ENCODE data around the gene DNAJC13.

DNAJC13 gene

DNA sequence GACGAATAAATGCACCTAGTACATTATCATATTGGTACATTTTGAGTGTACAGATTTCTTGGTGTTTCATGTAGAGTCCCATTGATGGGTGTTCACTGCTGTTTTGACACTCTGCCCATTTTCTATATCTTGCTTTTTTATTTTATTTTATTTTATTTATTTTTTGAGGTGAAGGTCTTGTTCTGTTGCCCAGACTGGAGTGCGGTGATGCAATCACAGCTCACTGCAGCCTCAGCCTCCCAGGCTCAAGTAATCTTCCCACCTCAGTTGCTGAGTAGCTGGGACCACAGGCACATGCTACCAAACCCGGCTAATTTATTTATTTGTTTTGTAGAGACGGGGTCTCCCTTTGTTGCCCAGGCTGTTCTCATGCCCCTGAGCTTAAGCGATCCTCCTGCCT is 44.2 kb downstream of the DNAJC13 start:
- no peaks in the 10 kb centered on the region for H3K27me3 ChIP-seq (ENCODE audit: insufficient read depth, low read length, poor library complexity)
- H3K9me3 ChIP-seq (ENCODE audit: insufficient read depth, low read length, severe bottlenecking): no peaks in the 10 kb centered on the region
- no peaks in the 10 kb centered on the region for H4K20me1 ChIP-seq (ENCODE audit: insufficient read depth, low read length)
- TF ChIP-seq EZH2 (IDR thresholded peaks at IDR 0.05; ENCODE audit: borderline replicate concordance, low read depth, low read length, severe bottlenecking): no peak
- TF ChIP-seq, protein P1, sequence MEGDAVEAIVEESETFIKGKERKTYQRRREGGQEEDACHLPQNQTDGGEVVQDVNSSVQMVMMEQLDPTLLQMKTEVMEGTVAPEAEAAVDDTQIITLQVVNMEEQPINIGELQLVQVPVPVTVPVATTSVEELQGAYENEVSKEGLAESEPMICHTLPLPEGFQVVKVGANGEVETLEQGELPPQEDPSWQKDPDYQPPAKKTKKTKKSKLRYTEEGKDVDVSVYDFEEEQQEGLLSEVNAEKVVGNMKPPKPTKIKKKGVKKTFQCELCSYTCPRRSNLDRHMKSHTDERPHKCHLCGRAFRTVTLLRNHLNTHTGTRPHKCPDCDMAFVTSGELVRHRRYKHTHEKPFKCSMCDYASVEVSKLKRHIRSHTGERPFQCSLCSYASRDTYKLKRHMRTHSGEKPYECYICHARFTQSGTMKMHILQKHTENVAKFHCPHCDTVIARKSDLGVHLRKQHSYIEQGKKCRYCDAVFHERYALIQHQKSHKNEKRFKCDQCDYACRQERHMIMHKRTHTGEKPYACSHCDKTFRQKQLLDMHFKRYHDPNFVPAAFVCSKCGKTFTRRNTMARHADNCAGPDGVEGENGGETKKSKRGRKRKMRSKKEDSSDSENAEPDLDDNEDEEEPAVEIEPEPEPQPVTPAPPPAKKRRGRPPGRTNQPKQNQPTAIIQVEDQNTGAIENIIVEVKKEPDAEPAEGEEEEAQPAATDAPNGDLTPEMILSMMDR (IDR thresholded peaks at IDR 0.05; ENCODE audit: borderline replicate concordance, extremely low read depth, low read length, poor library complexity, severe bottlenecking): no peak
- H3K79me2 ChIP-seq (ENCODE audit: insufficient read depth, low read length): no peaks in the 10 kb centered on the region
- H3K27ac ChIP-seq (ENCODE audit: low read length): no peak overlapping the region
- peaks cover 81% of the 10 kb centered on the region for H3K36me3 ChIP-seq (ENCODE audit: insufficient read depth, low read length)
- no peaks in the 10 kb centered on the region for H3K4me1 ChIP-seq (ENCODE audit: insufficient read depth, low read length)
- no peak overlapping the region for H3K4me3 ChIP-seq (ENCODE audit: low read depth in 1 of 2, low read length in 2 of 2)
- H2AFZ ChIP-seq (ENCODE audit: low read depth, low read length): no peak overlapping the region
- ATAC-seq (ENCODE audit: insufficient read depth, low read depth): no peak
- no peak overlapping the region for H3K4me2 ChIP-seq (ENCODE audit: insufficient read depth, low read length)
- DNase-seq: no peak
- no peak overlapping the region for H3K9ac ChIP-seq (ENCODE audit: low read depth, low read length)

DNA sequence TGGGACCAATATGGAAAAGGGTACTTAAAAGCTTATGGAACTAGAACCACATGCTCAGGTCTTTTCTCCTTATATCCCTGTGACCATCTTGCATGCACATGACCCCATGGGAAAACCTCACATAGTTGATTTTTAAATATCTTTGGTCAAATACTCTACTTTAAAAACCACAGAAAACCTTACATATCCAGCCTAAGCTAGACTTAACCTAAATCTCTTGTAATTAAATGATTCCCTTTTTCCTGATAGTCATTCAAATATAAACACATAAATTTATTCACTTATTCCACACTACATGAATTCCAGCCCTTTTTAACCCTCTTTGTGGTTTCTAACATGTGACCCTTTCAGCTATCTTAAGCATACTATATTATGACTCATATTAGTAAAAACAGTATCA is 46.8 kb downstream of the DNAJC13 start:
- Histone ChIP-seq H3K9ac (ENCODE audit: low read depth, low read length) (no peak overlapping the region), H2AFZ (ENCODE audit: low read depth, low read length) (no peak overlapping the region), H3K9me3 (ENCODE audit: insufficient read depth, low read length, severe bottlenecking) (no peaks in the 10 kb centered on the region), H3K79me2 (ENCODE audit: insufficient read depth, low read length) (no peaks in the 10 kb centered on the region), H3K4me1 (ENCODE audit: insufficient read depth, low read length) (no peaks in the 10 kb centered on the region), H3K27ac (ENCODE audit: low read length) (no peak overlapping the region), H4K20me1 (ENCODE audit: insufficient read depth, low read length) (no peaks in the 10 kb centered on the region), H3K36me3 (ENCODE audit: insufficient read depth, low read length) (peaks cover 80% of the 10 kb centered on the region), H3K27me3 (ENCODE audit: insufficient read depth, low read length, poor library complexity) (no peaks in the 10 kb centered on the region), H3K4me2 (ENCODE audit: insufficient read depth, low read length) (no peak overlapping the region), H3K4me3 (ENCODE audit: low read depth in 1 of 2, low read length in 2 of 2) (no peak overlapping the region)
- no peak for TF ChIP-seq EZH2 (IDR thresholded peaks at IDR 0.05; ENCODE audit: borderline replicate concordance, low read depth, low read length, severe bottlenecking)
- TF ChIP-seq, protein P1 (IDR thresholded peaks at IDR 0.05; ENCODE audit: borderline replicate concordance, extremely low read depth, low read length, poor library complexity, severe bottlenecking): no peak
- no peak for ATAC-seq (ENCODE audit: insufficient read depth, low read depth)
- DNase-seq: no peak

DNA sequence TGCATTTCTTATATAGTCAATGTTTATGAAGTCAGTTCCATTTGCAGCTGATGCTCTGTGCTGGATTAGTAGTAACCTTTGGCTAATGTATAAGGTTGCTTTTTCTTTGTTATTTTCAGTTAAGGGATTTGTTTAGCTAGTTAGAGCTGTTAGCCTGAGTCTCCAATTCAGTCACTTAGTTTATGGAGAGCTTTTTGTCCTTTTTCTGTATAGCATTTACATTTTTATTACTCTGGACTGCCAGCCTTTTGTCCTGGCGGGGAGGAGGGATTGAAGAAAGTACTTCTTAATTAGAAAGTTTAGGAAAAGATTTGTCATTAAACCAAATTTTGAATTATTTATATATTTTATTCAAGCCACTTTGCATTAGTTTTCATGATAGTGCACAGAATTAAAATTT is 52.0 kb downstream of the DNAJC13 start:
- no peaks in the 10 kb centered on the region for H3K4me1 ChIP-seq (ENCODE audit: insufficient read depth, low read length)
- no peak overlapping the region for H3K4me2 ChIP-seq (ENCODE audit: insufficient read depth, low read length)
- no peaks in the 10 kb centered on the region for H4K20me1 ChIP-seq (ENCODE audit: insufficient read depth, low read length)
- no peak overlapping the region for H3K9ac ChIP-seq (ENCODE audit: low read depth, low read length)
- no peak overlapping the region for H2AFZ ChIP-seq (ENCODE audit: low read depth, low read length)
- no peak for TF ChIP-seq EZH2 (IDR thresholded peaks at IDR 0.05; ENCODE audit: borderline replicate concordance, low read depth, low read length, severe bottlenecking)
- TF ChIP-seq, protein P1 (IDR thresholded peaks at IDR 0.05; ENCODE audit: borderline replicate concordance, extremely low read depth, low read length, poor library complexity, severe bottlenecking): no peak
- no peaks in the 10 kb centered on the region for H3K79me2 ChIP-seq (ENCODE audit: insufficient read depth, low read length)
- no peak for ATAC-seq (ENCODE audit: insufficient read depth, low read depth)
- no peaks in the 10 kb centered on the region for H3K27me3 ChIP-seq (ENCODE audit: insufficient read depth, low read length, poor library complexity)
- H3K36me3 ChIP-seq (ENCODE audit: insufficient read depth, low read length): peaks cover 43% of the 10 kb centered on the region
- no peaks in the 10 kb centered on the region for H3K9me3 ChIP-seq (ENCODE audit: insufficient read depth, low read length, severe bottlenecking)
- H3K27ac ChIP-seq (ENCODE audit: low read length): no peak overlapping the region
- no peak overlapping the region for H3K4me3 ChIP-seq (ENCODE audit: low read depth in 1 of 2, low read length in 2 of 2)
- no peak for DNase-seq

DNA sequence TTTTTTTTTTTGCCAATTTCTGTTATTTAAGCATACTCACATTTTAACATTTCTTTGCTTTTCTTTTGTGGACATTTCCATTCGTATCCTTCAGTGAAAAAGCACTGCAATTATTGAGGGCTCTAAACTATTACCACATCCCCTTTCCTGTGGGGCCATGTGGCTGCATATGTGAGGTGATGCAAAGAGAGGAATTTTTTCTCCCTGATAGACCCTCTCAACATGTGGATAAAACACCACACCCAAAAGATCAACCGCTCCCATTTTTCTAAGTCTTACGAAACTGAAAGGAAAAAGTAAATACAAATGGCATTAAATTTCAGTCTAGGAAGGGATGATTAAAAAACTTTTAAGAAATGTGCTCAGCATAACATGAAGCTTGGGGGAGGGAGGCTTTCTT is 68.8 kb downstream of the DNAJC13 start:
- Histone ChIP-seq H3K27ac (ENCODE audit: low read length) (no peak overlapping the region), H3K4me3 (ENCODE audit: low read depth in 1 of 2, low read length in 2 of 2) (no peak overlapping the region), H3K27me3 (ENCODE audit: insufficient read depth, low read length, poor library complexity) (no peaks in the 10 kb centered on the region), H3K4me2 (ENCODE audit: insufficient read depth, low read length) (no peak overlapping the region), H3K9me3 (ENCODE audit: insufficient read depth, low read length, severe bottlenecking) (no peaks in the 10 kb centered on the region), H3K4me1 (ENCODE audit: insufficient read depth, low read length) (no peaks in the 10 kb centered on the region), H2AFZ (ENCODE audit: low read depth, low read length) (no peak overlapping the region), H3K9ac (ENCODE audit: low read depth, low read length) (no peak overlapping the region), H3K36me3 (ENCODE audit: insufficient read depth, low read length) (peaks cover 53% of the 10 kb centered on the region), H3K79me2 (ENCODE audit: insufficient read depth, low read length) (no peaks in the 10 kb centered on the region), H4K20me1 (ENCODE audit: insufficient read depth, low read length) (no peaks in the 10 kb centered on the region)
- TF ChIP-seq, protein P1 (IDR thresholded peaks at IDR 0.05; ENCODE audit: borderline replicate concordance, extremely low read depth, low read length, poor library complexity, severe bottlenecking): no peak
- TF ChIP-seq EZH2 (IDR thresholded peaks at IDR 0.05; ENCODE audit: borderline replicate concordance, low read depth, low read length, severe bottlenecking): no peak
- ATAC-seq (ENCODE audit: insufficient read depth, low read depth) (no peak), DNase-seq (no peak)
